ENCODE data around the gene BCAT1.

DNA sequence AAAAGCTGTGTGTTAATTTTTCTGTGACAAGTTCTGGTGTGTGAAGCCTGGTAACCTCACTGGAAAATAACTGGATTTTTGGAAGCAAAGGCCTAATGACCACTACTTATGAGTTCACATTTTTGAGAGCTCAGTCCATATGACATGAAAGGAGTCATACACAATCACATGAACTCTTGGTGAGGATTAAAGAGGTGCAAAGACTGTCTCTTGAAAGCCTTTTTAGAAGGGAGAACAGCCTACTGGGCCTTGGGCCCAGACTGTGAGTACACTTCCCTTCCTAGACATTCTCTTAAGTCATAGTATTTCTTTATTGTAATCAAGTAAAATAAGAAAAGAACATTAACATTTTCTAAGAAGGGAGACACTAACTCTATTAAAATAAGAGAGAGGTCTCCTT, 176.1 kb downstream of the BCAT1 start:
- TF ChIP-seq, protein P1, sequence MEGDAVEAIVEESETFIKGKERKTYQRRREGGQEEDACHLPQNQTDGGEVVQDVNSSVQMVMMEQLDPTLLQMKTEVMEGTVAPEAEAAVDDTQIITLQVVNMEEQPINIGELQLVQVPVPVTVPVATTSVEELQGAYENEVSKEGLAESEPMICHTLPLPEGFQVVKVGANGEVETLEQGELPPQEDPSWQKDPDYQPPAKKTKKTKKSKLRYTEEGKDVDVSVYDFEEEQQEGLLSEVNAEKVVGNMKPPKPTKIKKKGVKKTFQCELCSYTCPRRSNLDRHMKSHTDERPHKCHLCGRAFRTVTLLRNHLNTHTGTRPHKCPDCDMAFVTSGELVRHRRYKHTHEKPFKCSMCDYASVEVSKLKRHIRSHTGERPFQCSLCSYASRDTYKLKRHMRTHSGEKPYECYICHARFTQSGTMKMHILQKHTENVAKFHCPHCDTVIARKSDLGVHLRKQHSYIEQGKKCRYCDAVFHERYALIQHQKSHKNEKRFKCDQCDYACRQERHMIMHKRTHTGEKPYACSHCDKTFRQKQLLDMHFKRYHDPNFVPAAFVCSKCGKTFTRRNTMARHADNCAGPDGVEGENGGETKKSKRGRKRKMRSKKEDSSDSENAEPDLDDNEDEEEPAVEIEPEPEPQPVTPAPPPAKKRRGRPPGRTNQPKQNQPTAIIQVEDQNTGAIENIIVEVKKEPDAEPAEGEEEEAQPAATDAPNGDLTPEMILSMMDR (conservative IDR thresholded peaks at IDR 0.05; ENCODE audit: low read depth in 2 of 2): no peak
- TF ChIP-seq, protein P2, sequence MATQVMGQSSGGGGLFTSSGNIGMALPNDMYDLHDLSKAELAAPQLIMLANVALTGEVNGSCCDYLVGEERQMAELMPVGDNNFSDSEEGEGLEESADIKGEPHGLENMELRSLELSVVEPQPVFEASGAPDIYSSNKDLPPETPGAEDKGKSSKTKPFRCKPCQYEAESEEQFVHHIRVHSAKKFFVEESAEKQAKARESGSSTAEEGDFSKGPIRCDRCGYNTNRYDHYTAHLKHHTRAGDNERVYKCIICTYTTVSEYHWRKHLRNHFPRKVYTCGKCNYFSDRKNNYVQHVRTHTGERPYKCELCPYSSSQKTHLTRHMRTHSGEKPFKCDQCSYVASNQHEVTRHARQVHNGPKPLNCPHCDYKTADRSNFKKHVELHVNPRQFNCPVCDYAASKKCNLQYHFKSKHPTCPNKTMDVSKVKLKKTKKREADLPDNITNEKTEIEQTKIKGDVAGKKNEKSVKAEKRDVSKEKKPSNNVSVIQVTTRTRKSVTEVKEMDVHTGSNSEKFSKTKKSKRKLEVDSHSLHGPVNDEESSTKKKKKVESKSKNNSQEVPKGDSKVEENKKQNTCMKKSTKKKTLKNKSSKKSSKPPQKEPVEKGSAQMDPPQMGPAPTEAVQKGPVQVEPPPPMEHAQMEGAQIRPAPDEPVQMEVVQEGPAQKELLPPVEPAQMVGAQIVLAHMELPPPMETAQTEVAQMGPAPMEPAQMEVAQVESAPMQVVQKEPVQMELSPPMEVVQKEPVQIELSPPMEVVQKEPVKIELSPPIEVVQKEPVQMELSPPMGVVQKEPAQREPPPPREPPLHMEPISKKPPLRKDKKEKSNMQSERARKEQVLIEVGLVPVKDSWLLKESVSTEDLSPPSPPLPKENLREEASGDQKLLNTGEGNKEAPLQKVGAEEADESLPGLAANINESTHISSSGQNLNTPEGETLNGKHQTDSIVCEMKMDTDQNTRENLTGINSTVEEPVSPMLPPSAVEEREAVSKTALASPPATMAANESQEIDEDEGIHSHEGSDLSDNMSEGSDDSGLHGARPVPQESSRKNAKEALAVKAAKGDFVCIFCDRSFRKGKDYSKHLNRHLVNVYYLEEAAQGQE (IDR thresholded peaks at IDR 0.05; ENCODE audit: unreplicated experiment): no peak
- TF ChIP-seq EZH2phosphoT487 (IDR thresholded peaks at IDR 0.05; ENCODE audit: unreplicated experiment) (no peak), POLR2AphosphoS5 (IDR thresholded peaks at IDR 0.05; ENCODE audit: low read depth) (no peak), EZH2 (IDR thresholded peaks at IDR 0.05; ENCODE audit: low read depth, unreplicated experiment) (no peak), CREB1 (CRISPR knock-in tag; IDR thresholded peaks at IDR 0.05; ENCODE audit: low read depth) (no peak), JUNB (IDR thresholded peaks at IDR 0.05; ENCODE audit: unreplicated experiment) (no peak), ZNF331 (CRISPR knock-in tag; IDR thresholded peaks at IDR 0.05; ENCODE audit: low read depth) (no peak), NANOG (IDR thresholded peaks at IDR 0.05; ENCODE audit: borderline replicate concordance) (no peak), ZNF114 (CRISPR knock-in tag; IDR thresholded peaks at IDR 0.05) (no peak)
- TF ChIP-seq, protein P3, sequence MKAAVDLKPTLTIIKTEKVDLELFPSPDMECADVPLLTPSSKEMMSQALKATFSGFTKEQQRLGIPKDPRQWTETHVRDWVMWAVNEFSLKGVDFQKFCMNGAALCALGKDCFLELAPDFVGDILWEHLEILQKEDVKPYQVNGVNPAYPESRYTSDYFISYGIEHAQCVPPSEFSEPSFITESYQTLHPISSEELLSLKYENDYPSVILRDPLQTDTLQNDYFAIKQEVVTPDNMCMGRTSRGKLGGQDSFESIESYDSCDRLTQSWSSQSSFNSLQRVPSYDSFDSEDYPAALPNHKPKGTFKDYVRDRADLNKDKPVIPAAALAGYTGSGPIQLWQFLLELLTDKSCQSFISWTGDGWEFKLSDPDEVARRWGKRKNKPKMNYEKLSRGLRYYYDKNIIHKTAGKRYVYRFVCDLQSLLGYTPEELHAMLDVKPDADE (IDR thresholded peaks at IDR 0.05): no peak
- TF ChIP-seq, protein P4, sequence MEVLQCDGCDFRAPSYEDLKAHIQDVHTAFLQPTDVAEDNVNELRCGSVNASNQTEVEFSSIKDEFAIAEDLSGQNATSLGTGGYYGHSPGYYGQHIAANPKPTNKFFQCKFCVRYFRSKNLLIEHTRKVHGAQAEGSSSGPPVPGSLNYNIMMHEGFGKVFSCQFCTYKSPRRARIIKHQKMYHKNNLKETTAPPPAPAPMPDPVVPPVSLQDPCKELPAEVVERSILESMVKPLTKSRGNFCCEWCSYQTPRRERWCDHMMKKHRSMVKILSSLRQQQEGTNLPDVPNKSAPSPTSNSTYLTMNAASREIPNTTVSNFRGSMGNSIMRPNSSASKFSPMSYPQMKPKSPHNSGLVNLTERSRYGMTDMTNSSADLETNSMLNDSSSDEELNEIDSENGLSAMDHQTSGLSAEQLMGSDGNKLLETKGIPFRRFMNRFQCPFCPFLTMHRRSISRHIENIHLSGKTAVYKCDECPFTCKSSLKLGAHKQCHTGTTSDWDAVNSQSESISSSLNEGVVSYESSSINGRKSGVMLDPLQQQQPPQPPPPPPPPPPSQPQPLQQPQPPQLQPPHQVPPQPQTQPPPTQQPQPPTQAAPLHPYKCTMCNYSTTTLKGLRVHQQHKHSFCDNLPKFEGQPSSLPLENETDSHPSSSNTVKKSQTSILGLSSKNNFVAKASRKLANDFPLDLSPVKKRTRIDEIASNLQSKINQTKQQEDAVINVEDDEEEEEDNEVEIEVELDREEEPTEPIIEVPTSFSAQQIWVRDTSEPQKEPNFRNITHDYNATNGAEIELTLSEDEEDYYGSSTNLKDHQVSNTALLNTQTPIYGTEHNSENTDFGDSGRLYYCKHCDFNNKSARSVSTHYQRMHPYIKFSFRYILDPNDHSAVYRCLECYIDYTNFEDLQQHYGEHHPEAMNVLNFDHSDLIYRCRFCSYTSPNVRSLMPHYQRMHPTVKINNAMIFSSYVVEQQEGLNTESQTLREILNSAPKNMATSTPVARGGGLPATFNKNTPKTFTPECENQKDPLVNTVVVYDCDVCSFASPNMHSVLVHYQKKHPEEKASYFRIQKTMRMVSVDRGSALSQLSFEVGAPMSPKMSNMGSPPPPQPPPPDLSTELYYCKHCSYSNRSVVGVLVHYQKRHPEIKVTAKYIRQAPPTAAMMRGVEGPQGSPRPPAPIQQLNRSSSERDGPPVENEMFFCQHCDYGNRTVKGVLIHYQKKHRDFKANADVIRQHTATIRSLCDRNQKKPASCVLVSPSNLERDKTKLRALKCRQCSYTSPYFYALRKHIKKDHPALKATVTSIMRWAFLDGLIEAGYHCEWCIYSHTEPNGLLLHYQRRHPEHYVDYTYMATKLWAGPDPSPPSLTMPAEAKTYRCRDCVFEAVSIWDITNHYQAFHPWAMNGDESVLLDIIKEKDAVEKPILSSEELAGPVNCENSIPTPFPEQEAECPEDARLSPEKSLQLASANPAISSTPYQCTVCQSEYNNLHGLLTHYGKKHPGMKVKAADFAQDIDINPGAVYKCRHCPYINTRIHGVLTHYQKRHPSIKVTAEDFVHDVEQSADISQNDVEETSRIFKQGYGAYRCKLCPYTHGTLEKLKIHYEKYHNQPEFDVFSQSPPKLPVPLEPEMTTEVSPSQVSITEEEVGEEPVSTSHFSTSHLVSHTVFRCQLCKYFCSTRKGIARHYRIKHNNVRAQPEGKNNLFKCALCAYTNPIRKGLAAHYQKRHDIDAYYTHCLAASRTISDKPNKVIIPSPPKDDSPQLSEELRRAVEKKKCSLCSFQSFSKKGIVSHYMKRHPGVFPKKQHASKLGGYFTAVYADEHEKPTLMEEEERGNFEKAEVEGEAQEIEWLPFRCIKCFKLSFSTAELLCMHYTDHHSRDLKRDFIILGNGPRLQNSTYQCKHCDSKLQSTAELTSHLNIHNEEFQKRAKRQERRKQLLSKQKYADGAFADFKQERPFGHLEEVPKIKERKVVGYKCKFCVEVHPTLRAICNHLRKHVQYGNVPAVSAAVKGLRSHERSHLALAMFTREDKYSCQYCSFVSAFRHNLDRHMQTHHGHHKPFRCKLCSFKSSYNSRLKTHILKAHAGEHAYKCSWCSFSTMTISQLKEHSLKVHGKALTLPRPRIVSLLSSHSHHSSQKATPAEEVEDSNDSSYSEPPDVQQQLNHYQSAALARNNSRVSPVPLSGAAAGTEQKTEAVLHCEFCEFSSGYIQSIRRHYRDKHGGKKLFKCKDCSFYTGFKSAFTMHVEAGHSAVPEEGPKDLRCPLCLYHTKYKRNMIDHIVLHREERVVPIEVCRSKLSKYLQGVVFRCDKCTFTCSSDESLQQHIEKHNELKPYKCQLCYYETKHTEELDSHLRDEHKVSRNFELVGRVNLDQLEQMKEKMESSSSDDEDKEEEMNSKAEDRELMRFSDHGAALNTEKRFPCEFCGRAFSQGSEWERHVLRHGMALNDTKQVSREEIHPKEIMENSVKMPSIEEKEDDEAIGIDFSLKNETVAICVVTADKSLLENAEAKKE (CRISPR knock-in tag; IDR thresholded peaks at IDR 0.05): no peak
